Tracheal epithelial cell (primary cell): Measurements from ENCODE around the gene PPP1R12A. TPM values are rescaled to one million over a fixed set of nuclear protein-coding genes. Genes with fewer than 3 reads are reported as not detected.

Source experiments
- total RNA-seq: library from RNA; depleted of rRNA; stranded (reverse); fragments of >200 nt; gene quantifications from 2 replicates; pipeline ENCODE4 v1.2.1, GENCODE V29; 2014

Gene PPP1R12A
- total RNA-seq: 39.6 and 80.5 TPM in 2 replicates

DNA sequence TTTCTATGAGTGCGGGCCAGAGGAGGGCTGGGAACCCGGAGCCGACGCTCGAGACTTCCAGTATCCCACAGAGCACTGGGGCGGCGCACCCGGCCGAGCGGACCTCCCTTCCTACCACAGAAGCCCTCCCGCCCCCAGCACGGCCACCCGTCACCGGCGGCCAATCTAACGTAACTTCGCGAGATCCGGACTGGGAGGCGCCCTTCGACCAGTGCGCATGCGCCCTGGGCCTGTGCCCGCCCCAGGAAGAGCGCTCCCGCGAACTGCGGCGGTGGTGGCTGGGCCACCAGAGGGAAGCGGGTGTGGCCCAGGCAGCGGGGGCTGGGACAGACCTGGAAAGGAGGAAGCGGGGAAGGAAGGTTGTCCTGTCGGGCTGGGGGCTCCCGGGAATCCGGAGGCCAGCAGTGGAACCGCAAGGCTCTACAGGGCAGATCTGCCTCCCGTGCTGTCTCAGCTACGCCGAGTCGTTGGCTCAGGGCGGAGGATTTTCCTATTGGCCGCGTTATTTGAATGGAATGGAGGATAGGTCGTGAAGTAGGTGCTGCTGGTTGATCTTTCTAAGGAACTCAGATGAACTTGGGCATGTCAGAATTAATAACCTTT lies at the start of gene PPP1R12A:
TSS of gene PPP1R12A (minus strand) at position 77 of the 603 bp plus-strand sequence. CDS start 166 bp downstream, outside the sequence.

Other genes with a start within 250 kb of the PPP1R12A start
- gene PAWR, start 244.1 kb downstream of the PPP1R12A start, total RNA-seq: 92.8 and 97.4 TPM in 2 replicates
- gene OTOGL, start 164.4 kb upstream of the PPP1R12A start, total RNA-seq: not detected in 2 replicates